ENCODE measurements around the gene CARS2. TPM values are rescaled to one million over a fixed set of nuclear protein-coding genes. Genes with fewer than 3 reads are reported as not detected.
"Not testable (repeated sequence)": the region's sequence is repeated elsewhere in the genome, so short reads cannot be mapped to it uniquely, and the experiment has no call there.

Gene CARS2
- total RNA-seq, 1 experiment from 2014 or later = 70.9 TPM

DNA sequence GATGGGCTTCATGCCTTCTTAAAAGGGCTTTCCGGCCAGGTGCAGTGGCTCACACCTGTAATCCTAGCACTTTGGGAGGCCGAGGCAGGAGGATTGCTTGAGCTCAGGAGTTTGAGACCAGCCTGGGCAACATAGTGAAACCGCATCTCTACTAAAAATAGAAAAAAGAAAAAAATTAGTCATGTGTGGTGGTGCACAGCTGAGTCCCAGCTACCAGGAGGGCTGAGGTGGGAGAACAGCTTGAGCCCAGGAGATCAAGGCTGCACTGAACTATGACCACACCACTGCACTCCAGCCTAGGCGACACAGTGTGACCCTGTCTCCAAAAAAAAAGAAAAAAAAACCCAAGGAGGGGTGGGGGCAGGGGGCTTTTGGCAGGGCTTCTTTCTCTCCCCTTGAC lies 7.2 kb downstream of the CARS2 start:
- TF ChIP-seq, protein P1, sequence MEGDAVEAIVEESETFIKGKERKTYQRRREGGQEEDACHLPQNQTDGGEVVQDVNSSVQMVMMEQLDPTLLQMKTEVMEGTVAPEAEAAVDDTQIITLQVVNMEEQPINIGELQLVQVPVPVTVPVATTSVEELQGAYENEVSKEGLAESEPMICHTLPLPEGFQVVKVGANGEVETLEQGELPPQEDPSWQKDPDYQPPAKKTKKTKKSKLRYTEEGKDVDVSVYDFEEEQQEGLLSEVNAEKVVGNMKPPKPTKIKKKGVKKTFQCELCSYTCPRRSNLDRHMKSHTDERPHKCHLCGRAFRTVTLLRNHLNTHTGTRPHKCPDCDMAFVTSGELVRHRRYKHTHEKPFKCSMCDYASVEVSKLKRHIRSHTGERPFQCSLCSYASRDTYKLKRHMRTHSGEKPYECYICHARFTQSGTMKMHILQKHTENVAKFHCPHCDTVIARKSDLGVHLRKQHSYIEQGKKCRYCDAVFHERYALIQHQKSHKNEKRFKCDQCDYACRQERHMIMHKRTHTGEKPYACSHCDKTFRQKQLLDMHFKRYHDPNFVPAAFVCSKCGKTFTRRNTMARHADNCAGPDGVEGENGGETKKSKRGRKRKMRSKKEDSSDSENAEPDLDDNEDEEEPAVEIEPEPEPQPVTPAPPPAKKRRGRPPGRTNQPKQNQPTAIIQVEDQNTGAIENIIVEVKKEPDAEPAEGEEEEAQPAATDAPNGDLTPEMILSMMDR (conservative IDR thresholded peaks at IDR 0.05; ENCODE audit: low read depth, low read length) = no peak
- intact Hi-C loops (cut with micrococcal nuclease) = no loop called here
- H4K20me1 ChIP-seq (ENCODE audit: low read length) = no peaks in the 10 kb centered on the region
- H3K9me3 ChIP-seq (ENCODE audit: low read length) = no peaks in the 10 kb centered on the region
- H3K9me2 ChIP-seq (replicated peaks; ENCODE audit: low read length) = no peaks in the 10 kb centered on the region
- H3K9ac ChIP-seq (ENCODE audit: low read length) = no peak overlapping the region
- H3K79me2 ChIP-seq (ENCODE audit: low read length) = peaks cover 27% of the 10 kb centered on the region
- peaks cover 19% of the 10 kb centered on the region for H3K36me3 ChIP-seq (ENCODE audit: low read depth, low read length)
- H2AFZ ChIP-seq (ENCODE audit: low read length) = no peak overlapping the region
- POLR2A ChIA-PET (ENCODE audit: unreplicated experiment) = no interaction called here
- no peak overlapping the region for H3K27ac ChIP-seq (ENCODE audit: low read length)
- H3K4me2 ChIP-seq (ENCODE audit: low read length) = no peak overlapping the region
- 0 out of 2 replicates have a peak, but pooled peaks cover 3% of the 10 kb centered on the region for H3K4me1 ChIP-seq (ENCODE audit: insufficient read depth, low read length)
- CTCF ChIA-PET = no interaction called here
- DNase-seq = no peak
- no peaks in the 10 kb centered on the region for H3K27me3 ChIP-seq (ENCODE audit: low read length)
- no peak overlapping the region for H3K4me3 ChIP-seq (ENCODE audit: low read length)
- BruUV-seq (replicated peaks) = no TSS peak
- ATAC-seq = no peak
- H3F3A ChIP-seq (ENCODE audit: low read length, unreplicated experiment) = no peaks in the 10 kb centered on the region

DNA sequence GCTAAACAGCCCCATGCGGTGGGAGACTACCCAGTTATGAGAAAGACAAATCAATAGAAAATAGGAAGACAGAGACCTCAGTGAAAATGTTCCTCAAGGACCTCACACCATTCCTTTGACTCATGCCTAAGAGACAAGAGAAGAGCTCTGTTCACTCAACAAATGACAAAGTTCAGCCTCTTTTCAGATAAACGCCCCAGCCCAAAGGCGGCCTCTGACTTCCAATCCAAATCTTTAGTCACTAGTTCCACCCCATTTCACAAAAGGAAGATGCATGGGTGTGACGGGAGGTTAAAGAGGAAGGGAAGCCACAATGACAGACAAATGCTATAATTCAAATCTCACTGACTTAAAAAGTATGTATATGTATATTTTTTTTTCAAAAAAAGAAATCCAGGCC lies 8.1 kb downstream of the CARS2 start:
- intact Hi-C loops (cut with micrococcal nuclease) = no loop called here
- POLR2A ChIA-PET (ENCODE audit: unreplicated experiment) = no interaction called here
- TF ChIP-seq, protein P1 (conservative IDR thresholded peaks at IDR 0.05; ENCODE audit: low read depth, low read length) = no peak
- TF ChIP-seq EZH2phosphoT487 (IDR thresholded peaks at IDR 0.05; ENCODE audit: borderline replicate concordance, low read length) (no peak), EZH2 (IDR thresholded peaks at IDR 0.05; ENCODE audit: low read length, unreplicated experiment) (no peak)
- BruUV-seq (replicated peaks) = no TSS peak
- Histone ChIP-seq H3K79me2 (ENCODE audit: low read length) (peaks cover 18% of the 10 kb centered on the region), H2AFZ (ENCODE audit: low read length) (no peak overlapping the region), H3K9me3 (ENCODE audit: low read length) (no peaks in the 10 kb centered on the region), H3K27ac (ENCODE audit: low read length) (no peak overlapping the region), H3F3A (ENCODE audit: low read length, unreplicated experiment) (no peaks in the 10 kb centered on the region), H3K4me3 (ENCODE audit: low read length) (no peak overlapping the region), H4K20me1 (ENCODE audit: low read length) (no peaks in the 10 kb centered on the region), H3K4me2 (ENCODE audit: low read length) (no peak overlapping the region), H3K4me1 (ENCODE audit: insufficient read depth, low read length) (no peaks in the 10 kb centered on the region), H3K9me2 (replicated peaks; ENCODE audit: low read length) (no peaks in the 10 kb centered on the region), H3K36me3 (ENCODE audit: low read depth, low read length) (peaks cover 19% of the 10 kb centered on the region), H3K27me3 (ENCODE audit: low read length) (no peaks in the 10 kb centered on the region), H3K9ac (ENCODE audit: low read length) (no peak overlapping the region)
- ATAC-seq = no peak
- CTCF ChIA-PET = no interaction called here
- no peak for DNase-seq

DNA sequence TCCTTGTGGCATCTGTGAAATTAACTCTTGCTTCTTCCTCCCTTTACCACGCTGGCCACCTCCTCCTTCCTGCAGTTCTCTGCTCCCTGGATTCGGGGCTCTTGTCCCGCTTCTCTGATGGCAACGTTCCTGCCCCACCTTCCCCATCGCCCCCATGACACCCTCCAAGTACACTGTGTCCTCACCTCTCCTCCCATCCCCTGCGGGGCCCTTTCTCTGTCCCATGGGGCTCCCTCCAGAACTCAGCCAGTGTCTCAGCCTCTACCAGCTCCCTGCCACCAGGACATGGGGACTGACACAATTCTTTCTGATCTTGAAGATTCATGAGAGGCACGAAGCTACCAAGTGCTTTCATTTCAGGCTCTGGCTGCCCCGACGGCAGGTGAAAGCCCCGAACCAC lies 9.1 kb downstream of the CARS2 start:
- no peak for TF ChIP-seq EZH2phosphoT487 (IDR thresholded peaks at IDR 0.05; ENCODE audit: borderline replicate concordance, low read length)
- no peak for TF ChIP-seq EZH2 (IDR thresholded peaks at IDR 0.05; ENCODE audit: low read length, unreplicated experiment)
- TF ChIP-seq, protein P1 (conservative IDR thresholded peaks at IDR 0.05; ENCODE audit: low read depth, low read length) = no peak
- BruUV-seq (replicated peaks) = no TSS peak
- H2AFZ ChIP-seq (ENCODE audit: low read length) = no peak overlapping the region
- no peaks in the 10 kb centered on the region for H3K4me1 ChIP-seq (ENCODE audit: insufficient read depth, low read length)
- H3K9me3 ChIP-seq (ENCODE audit: low read length) = no peaks in the 10 kb centered on the region
- H3K4me2 ChIP-seq (ENCODE audit: low read length) = no peak overlapping the region
- no peaks in the 10 kb centered on the region for H4K20me1 ChIP-seq (ENCODE audit: low read length)
- ATAC-seq (no peak), DNase-seq (no peak)
- intact Hi-C loops (cut with micrococcal nuclease) = no loop called here
- no peak overlapping the region for H3K27ac ChIP-seq (ENCODE audit: low read length)
- H3K4me3 ChIP-seq (ENCODE audit: low read length) = no peak overlapping the region
- H3K79me2 ChIP-seq (ENCODE audit: low read length) = peaks cover 8% of the 10 kb centered on the region; the same call in 1 of the 2 replicates
- ChIA-PET POLR2A (ENCODE audit: unreplicated experiment) (no interaction called here), CTCF (no interaction called here)
- peaks cover 12% of the 10 kb centered on the region for H3K36me3 ChIP-seq (ENCODE audit: low read depth, low read length)
- H3F3A ChIP-seq (ENCODE audit: low read length, unreplicated experiment) = no peaks in the 10 kb centered on the region
- no peaks in the 10 kb centered on the region for H3K9me2 ChIP-seq (replicated peaks; ENCODE audit: low read length)
- no peak overlapping the region for H3K9ac ChIP-seq (ENCODE audit: low read length)
- H3K27me3 ChIP-seq (ENCODE audit: low read length) = no peaks in the 10 kb centered on the region

DNA sequence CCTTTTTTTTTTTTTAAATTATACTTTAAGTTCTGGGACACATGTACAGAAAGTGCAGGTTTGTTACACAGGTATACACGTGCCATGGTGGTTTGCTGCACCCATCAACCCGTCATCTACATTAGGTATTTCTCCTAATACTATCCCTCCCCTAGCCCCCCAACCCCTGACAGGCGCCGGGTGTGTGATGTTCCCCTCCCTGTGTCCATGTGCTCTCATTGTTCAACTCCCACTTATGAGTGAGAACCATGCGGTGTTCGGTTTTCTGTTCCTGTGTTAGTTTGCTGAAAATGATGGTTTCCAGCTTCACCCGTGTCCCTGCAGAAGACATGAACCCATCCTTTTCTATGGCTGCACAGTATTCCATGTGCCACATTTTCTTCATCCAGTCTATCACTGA lies 10.1 kb downstream of the CARS2 start:
- H3K9ac ChIP-seq (ENCODE audit: low read length); intact Hi-C loops (cut with micrococcal nuclease); H3K9me2 ChIP-seq (replicated peaks; ENCODE audit: low read length); ATAC-seq; H3K4me1 ChIP-seq (ENCODE audit: insufficient read depth, low read length); BruUV-seq (replicated peaks); H3K27me3 ChIP-seq (ENCODE audit: low read length); H3K4me3 ChIP-seq (ENCODE audit: low read length); DNase-seq; H3F3A ChIP-seq (ENCODE audit: low read length, unreplicated experiment); H3K9me3 ChIP-seq (ENCODE audit: low read length); POLR2A ChIA-PET (ENCODE audit: unreplicated experiment); H2AFZ ChIP-seq (ENCODE audit: low read length); H4K20me1 ChIP-seq (ENCODE audit: low read length); H3K79me2 ChIP-seq (ENCODE audit: low read length); H3K4me2 ChIP-seq (ENCODE audit: low read length); CTCF ChIA-PET; H3K27ac ChIP-seq (ENCODE audit: low read length); H3K36me3 ChIP-seq (ENCODE audit: low read depth, low read length): not testable (repeated sequence)
